Karpas-422 (cell line): ENCODE measurements around the gene SHMT2. TPM values are rescaled to one million over a fixed set of nuclear protein-coding genes. Genes with fewer than 3 reads are reported as not detected.

Experiments used
- DNase-seq: peaks from one replicate; pipeline ENCODE4 v3.0.0-alpha.2; 2015
- H2AFZ ChIP-seq: fragments of 200-600 bp; sonication (generic); 2 replicates; pipeline ENCODE4 v1.6.1; 2014; ENCODE audit warnings: antibody characterized with exemption, low read length, mixed read lengths
- H3K27ac ChIP-seq: fragments of 200-600 bp; sonication (generic); 2 replicates; pipeline ENCODE4 v1.5.1; 2014; ENCODE audit warnings: mild to moderate bottlenecking, low read length, moderate library complexity
- H3K27me3 ChIP-seq: fragments of 200-600 bp; sonication (generic); 2 replicates; pipeline ENCODE4 v1.6.1; 2014; ENCODE audit warnings: low read length, mixed read lengths
- H3K36me3 ChIP-seq: fragments of 200-600 bp; sonication (generic); 2 replicates; pipeline ENCODE4 v1.6.1; 2014; ENCODE audit warnings: low read length, mixed read lengths; ENCODE audit not compliant: insufficient read depth
- H3K4me1 ChIP-seq: fragments of 200-600 bp; sonication (generic); 2 replicates; pipeline ENCODE4 v1.6.1; 2014; ENCODE audit warnings: mild to moderate bottlenecking, low read length, mixed read lengths
- H3K4me2 ChIP-seq: fragments of 200-600 bp; sonication (generic); 2 replicates; pipeline ENCODE4 v1.6.1; 2014; ENCODE audit warnings: low read length, low read depth, mild to moderate bottlenecking; ENCODE audit not compliant: poor library complexity, severe bottlenecking
- H3K4me3 ChIP-seq: fragments of 200-600 bp; sonication (generic); 2 replicates; pipeline ENCODE4 v1.5.1; 2014; ENCODE audit warnings: mild to moderate bottlenecking, antibody characterized with exemption, low read length, mixed read lengths
- H3K79me2 ChIP-seq: fragments of 200-600 bp; sonication (generic); 2 replicates; pipeline ENCODE4 v1.6.1; 2014; ENCODE audit warnings: mild to moderate bottlenecking, low read length, mixed read lengths
- H3K9ac ChIP-seq: fragments of 200-600 bp; sonication (generic); 2 replicates; pipeline ENCODE4 v1.6.0; 2014; ENCODE audit warnings: low read length
- H3K9me2 ChIP-seq: fragments of 200-600 bp; sonication (generic), shearing (Covaris generic); replicated peaks from 2 replicates; pipeline ENCODE4 v1.6.0; 2014; ENCODE audit warnings: mild to moderate bottlenecking, low read length, moderate library complexity; ENCODE audit not compliant: insufficient read depth
- H3K9me3 ChIP-seq: fragments of 300-700, 200-600 bp; sonication (generic); 2 replicates; pipeline ENCODE4 v1.6.1; 2014; ENCODE audit warnings: low read length, mixed read lengths
- H4K20me1 ChIP-seq: fragments of 200-600 bp; sonication (generic); 2 replicates; pipeline ENCODE4 v1.6.1; 2014; ENCODE audit warnings: mild to moderate bottlenecking, antibody characterized with exemption, low read length, low read depth; ENCODE audit not compliant: insufficient read depth
- total RNA-seq: library from RNA; depleted of rRNA; stranded (reverse); fragments of >200 nt; shearing (Covaris generic); gene quantifications from 2 replicates; pipeline ENCODE4 v1.2.3, GENCODE V29; 2014; ENCODE audit warnings: low replicate concordance; rRNA removed

SHMT2 gene
- 399 and 449 TPM in 2 replicates for total RNA-seq

DNA sequence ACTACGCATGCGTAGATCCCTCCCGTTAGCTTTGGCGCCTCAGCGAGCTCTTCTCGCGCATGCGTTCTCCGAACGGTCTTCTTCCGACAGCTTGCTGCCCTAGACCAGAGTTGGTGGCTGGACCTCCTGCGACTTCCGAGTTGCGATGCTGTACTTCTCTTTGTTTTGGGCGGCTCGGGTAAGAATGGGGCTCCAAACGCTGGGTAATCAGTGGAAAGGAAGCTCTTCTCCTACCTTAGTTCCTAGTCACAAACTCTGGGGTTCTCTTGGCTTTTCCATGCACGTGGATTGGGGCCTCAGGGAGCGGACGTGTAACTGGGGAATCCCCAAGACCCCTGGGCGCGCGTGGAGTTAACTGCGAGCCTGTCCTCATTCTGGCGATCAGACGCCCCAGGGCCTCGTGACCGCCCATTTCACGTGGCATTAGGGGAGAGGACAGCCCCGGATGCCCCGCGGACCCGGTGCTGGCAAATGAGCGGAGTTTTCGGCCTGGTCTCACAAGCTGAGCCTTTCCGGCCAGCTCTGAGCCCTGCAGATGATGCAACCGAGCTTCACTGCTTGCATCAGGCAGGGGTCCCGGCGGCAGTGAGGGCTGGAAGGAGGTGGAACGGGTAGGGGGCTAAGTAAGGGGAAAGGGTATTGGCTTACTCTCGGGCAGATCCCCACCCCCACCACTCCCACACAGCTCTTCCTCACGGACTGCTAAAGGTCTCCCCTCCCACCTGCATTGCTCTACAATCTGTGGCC is at the start of gene SHMT2:
SHMT2 (plus strand) TSS at position 78 of the 747 bp plus-strand sequence; CDS start at position 146, 68 bp downstream.
- H2AFZ ChIP-seq: peak within 1 kb of the TSS; percentile 29
- H3K9ac ChIP-seq: peak within 1 kb of the TSS; percentile 98
- peaks cover 25% of the 10 kb centered on the region for H4K20me1 ChIP-seq
- peaks cover 24% of the 10 kb centered on the region for H3K79me2 ChIP-seq
- peaks cover 26% of the 10 kb centered on the region for H3K36me3 ChIP-seq
- H3K4me1 ChIP-seq: peaks cover 85% of the 10 kb centered on the region
- no peaks in the 10 kb centered on the region for H3K9me3 ChIP-seq
- peak within 1 kb of the TSS; percentile 89 for H3K27ac ChIP-seq
- H3K4me2 ChIP-seq: peak within 1 kb of the TSS; percentile 95
- no peaks in the 10 kb centered on the region for H3K27me3 ChIP-seq
- peak within 1 kb of the TSS; percentile 91 for H3K4me3 ChIP-seq
- DNase-seq: peak; percentile 98
- H3K9me2 ChIP-seq: no peaks in the 10 kb centered on the region

DNA sequence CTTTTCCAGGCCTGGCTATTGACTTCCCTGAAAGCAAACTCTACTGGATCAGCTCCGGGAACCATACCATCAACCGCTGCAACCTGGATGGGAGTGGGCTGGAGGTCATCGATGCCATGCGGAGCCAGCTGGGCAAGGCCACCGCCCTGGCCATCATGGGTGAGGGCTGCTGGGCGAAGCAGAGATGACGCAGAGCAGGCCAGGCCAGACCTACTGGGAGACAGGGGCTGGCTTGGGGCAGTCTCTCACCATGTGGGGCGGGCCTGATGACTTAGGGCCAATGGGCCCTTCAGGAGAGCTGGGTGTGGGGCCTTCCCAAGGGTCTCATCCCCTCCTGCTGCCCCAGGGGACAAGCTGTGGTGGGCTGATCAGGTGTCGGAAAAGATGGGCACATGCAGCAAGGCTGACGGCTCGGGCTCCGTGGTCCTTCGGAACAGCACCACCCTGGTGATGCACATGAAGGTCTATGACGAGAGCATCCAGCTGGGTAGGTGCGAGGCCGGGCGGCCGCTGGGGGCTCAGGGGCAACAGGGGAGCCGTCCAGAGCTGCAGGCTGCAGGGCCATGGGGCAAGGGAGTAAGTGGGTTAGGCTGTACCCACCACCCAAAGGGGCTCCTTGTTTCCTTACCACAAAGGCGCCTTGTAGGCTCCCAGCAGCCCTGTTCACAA is 49.1 kb upstream of the SHMT2 start:
- peaks cover 5% of the 10 kb centered on the region for H3K4me1 ChIP-seq
- no peak overlapping the region for H3K4me2 ChIP-seq
- H3K9me2 ChIP-seq: no peaks in the 10 kb centered on the region
- no peak for DNase-seq
- no peaks in the 10 kb centered on the region for H3K79me2 ChIP-seq
- H3K27ac ChIP-seq: no peak overlapping the region
- no peaks in the 10 kb centered on the region for H3K36me3 ChIP-seq
- no peaks in the 10 kb centered on the region for H3K27me3 ChIP-seq
- H2AFZ ChIP-seq: no peak overlapping the region
- no peaks in the 10 kb centered on the region for H4K20me1 ChIP-seq
- H3K4me3 ChIP-seq: no peak overlapping the region
- no peak overlapping the region for H3K9ac ChIP-seq
- H3K9me3 ChIP-seq: no peaks in the 10 kb centered on the region

DNA sequence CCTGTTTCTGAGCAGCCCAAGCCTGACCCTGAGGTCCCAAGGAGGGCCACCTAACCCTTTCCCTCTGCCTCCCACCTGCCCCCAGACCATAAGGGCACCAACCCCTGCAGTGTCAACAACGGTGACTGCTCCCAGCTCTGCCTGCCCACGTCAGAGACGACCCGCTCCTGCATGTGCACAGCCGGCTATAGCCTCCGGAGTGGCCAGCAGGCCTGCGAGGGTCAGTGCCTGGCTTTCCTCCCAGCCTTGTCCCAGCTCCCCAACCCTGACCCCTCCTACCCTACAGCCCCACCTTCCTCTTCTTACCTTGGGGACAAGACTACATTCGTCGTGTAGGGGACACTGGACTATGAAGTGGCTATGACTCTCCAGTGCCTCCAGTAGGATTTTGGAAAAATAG is 48.4 kb upstream of the SHMT2 start:
- no peak overlapping the region for H3K4me3 ChIP-seq
- no peaks in the 10 kb centered on the region for H3K36me3 ChIP-seq
- H2AFZ ChIP-seq: no peak overlapping the region
- H3K4me2 ChIP-seq: no peak overlapping the region
- H3K9ac ChIP-seq: no peak overlapping the region
- no peak overlapping the region for H3K27ac ChIP-seq
- H3K4me1 ChIP-seq: peaks cover 5% of the 10 kb centered on the region
- no peaks in the 10 kb centered on the region for H4K20me1 ChIP-seq
- no peak for DNase-seq
- no peaks in the 10 kb centered on the region for H3K9me3 ChIP-seq
- no peaks in the 10 kb centered on the region for H3K9me2 ChIP-seq
- no peaks in the 10 kb centered on the region for H3K79me2 ChIP-seq
- no peaks in the 10 kb centered on the region for H3K27me3 ChIP-seq

DNA sequence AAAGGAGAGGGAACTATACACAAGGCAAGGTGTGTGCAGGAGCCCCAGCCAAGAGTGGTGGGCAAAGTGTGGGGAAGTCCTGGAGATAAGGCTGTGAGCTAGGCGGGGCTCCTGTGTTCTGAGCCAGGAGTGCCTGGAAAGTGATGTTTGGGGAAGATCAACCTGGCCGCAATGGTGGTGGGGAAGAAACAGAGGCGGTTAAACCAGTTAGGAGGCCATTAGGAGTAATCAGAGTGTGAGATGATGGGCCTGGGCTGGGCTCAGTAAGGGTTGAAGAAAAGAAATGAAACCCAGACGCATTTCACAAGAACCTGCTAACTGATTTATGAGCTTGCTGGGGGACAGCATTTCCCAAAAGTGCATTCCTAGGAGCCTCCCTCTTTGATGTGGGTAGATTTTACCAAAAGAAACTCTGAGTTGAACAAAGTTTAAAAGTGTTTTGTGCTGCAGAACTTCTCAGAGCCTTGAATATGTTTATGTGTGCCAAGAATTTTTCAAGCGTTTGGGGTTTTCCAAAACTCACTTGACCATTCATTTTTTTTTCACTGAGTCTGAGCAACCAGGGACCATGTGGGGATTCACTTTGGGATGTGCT is 47.9 kb upstream of the SHMT2 start:
- Histone ChIP-seq H3K4me1 (peaks cover 5% of the 10 kb centered on the region), H3K36me3 (no peaks in the 10 kb centered on the region), H3K4me2 (no peak overlapping the region)

DNA sequence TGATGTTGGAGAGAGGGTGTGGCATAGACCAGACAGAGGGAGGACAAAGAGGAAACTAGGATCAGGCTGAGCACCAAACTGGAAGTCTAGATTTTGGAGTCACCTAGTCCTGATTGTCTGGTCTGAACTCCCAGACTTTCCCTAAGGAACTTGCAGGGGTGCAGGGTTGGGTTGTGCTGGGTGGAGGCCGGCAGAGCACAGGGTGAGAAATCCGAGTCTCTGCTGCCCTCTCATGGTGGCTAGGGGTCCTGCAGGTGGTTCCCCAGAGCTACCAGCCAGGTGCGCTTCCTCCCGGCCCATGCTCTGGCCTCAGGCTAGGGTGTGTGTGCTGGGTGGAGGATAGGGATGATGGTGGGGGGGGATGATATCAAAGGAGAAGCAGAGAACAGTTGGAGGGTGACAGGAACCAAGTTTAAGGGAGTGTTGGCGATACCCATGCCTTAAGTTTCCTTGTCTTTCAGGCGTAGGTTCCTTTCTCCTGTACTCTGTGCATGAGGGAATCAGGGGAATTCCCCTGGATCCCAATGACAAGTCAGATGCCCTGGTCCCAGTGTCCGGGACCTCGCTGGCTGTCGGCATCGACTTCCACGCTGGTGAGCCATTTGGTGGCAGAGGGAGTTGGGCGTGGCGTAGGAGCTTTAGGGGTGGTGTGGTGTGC is 46.5 kb upstream of the SHMT2 start:
- no peaks in the 10 kb centered on the region for H3K27me3 ChIP-seq
- peak; percentile 91 for DNase-seq
- no peak overlapping the region for H3K4me3 ChIP-seq
- H3K27ac ChIP-seq: no peak overlapping the region
- H4K20me1 ChIP-seq: no peaks in the 10 kb centered on the region
- H3K9me2 ChIP-seq: no peaks in the 10 kb centered on the region
- H3K9ac ChIP-seq: no peak overlapping the region
- H3K36me3 ChIP-seq: no peaks in the 10 kb centered on the region
- no peak overlapping the region for H2AFZ ChIP-seq
- no peaks in the 10 kb centered on the region for H3K9me3 ChIP-seq
- H3K4me2 ChIP-seq: no peak overlapping the region
- H3K4me1 ChIP-seq: peaks cover under 1% of the 10 kb centered on the region; the same call in 1 of the 2 replicates
- no peaks in the 10 kb centered on the region for H3K79me2 ChIP-seq

More for the DNA sequence above, 47.9 kb upstream of the SHMT2 start:
- no peak overlapping the region for H2AFZ ChIP-seq
- no peak for DNase-seq
- H3K4me3 ChIP-seq: no peak overlapping the region
- no peaks in the 10 kb centered on the region for H3K79me2 ChIP-seq
- no peaks in the 10 kb centered on the region for H3K9me3 ChIP-seq
- H4K20me1 ChIP-seq: no peaks in the 10 kb centered on the region
- no peak overlapping the region for H3K27ac ChIP-seq
- H3K9ac ChIP-seq: no peak overlapping the region
- H3K9me2 ChIP-seq: no peaks in the 10 kb centered on the region
- H3K27me3 ChIP-seq: no peaks in the 10 kb centered on the region

DNA sequence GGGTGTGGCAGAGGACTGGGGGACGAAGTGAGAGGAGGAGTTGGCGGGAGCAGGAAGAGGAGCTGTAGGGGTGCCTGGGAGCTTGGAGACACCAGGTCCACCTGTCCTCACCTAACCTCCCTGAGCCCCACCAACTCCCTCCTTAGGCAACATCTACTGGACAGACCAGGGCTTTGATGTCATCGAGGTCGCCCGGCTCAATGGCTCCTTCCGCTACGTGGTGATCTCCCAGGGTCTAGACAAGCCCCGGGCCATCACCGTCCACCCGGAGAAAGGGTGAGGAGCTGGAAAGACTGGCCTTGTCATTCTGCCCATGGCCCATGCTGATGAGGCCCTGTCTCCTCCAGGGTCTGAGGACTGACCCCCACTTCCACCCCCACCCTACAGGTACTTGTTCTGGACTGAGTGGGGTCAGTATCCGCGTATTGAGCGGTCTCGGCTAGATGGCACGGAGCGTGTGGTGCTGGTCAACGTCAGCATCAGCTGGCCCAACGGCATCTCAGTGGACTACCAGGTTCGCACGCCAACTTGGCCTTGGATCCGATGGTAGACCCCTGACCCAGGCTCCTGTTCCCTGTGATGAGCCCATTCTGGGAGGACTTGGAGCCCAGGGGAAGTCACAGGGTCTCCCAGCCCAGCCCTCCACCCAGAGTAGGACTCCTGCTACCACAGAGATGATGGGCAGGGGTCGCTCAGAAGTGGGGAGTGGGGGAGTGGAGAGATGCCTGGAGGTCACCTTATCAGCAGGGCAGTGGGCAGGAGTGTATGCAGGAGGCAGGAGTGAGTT is 45.4 kb upstream of the SHMT2 start:
- no peak overlapping the region for H3K4me2 ChIP-seq
- DNase-seq: no peak
- H3K36me3 ChIP-seq: no peaks in the 10 kb centered on the region
- H3K79me2 ChIP-seq: no peaks in the 10 kb centered on the region
- no peak overlapping the region for H3K9ac ChIP-seq
- H3K4me1 ChIP-seq: no peaks in the 10 kb centered on the region
- H3K27me3 ChIP-seq: no peaks in the 10 kb centered on the region
- H4K20me1 ChIP-seq: no peaks in the 10 kb centered on the region
- no peak overlapping the region for H2AFZ ChIP-seq
- no peaks in the 10 kb centered on the region for H3K9me3 ChIP-seq
- H3K9me2 ChIP-seq: no peaks in the 10 kb centered on the region
- H3K27ac ChIP-seq: no peak overlapping the region
- H3K4me3 ChIP-seq: no peak overlapping the region

DNA sequence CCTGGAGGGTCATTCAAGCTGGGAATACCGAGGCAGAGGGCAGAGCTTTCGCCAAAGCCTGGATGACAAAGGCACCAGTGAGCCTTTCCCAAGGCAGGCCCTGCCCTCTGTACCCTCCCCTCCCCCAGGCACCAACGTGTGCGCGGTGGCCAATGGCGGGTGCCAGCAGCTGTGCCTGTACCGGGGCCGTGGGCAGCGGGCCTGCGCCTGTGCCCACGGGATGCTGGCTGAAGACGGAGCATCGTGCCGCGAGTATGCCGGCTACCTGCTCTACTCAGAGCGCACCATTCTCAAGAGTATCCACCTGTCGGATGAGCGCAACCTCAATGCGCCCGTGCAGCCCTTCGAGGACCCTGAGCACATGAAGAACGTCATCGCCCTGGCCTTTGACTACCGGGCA is 44.1 kb upstream of the SHMT2 start:
- H3K27me3 ChIP-seq: no peaks in the 10 kb centered on the region
- no peaks in the 10 kb centered on the region for H3K36me3 ChIP-seq
- no peaks in the 10 kb centered on the region for H4K20me1 ChIP-seq
- H3K4me1 ChIP-seq: no peaks in the 10 kb centered on the region
- no peak overlapping the region for H2AFZ ChIP-seq
- H3K4me3 ChIP-seq: no peak overlapping the region
- no peak overlapping the region for H3K27ac ChIP-seq
- no peak overlapping the region for H3K4me2 ChIP-seq
- no peak overlapping the region for H3K9ac ChIP-seq
- H3K9me2 ChIP-seq: no peaks in the 10 kb centered on the region
- no peaks in the 10 kb centered on the region for H3K9me3 ChIP-seq
- no peaks in the 10 kb centered on the region for H3K79me2 ChIP-seq
- no peak for DNase-seq
